Parietal lobe (tissue), 1 donor: ENCODE results near the gene LRRTM2. TPM values are rescaled to one million over a fixed set of nuclear protein-coding genes. Genes with fewer than 3 reads are reported as not detected.

Source experiments
- total RNA-seq: library from RNA; depleted of rRNA; stranded (reverse); fragments of >200 nt; gene quantifications from one replicate; pipeline ENCODE4 v1.2.3, GENCODE V29; 2014

The LRRTM2 gene, protein sequence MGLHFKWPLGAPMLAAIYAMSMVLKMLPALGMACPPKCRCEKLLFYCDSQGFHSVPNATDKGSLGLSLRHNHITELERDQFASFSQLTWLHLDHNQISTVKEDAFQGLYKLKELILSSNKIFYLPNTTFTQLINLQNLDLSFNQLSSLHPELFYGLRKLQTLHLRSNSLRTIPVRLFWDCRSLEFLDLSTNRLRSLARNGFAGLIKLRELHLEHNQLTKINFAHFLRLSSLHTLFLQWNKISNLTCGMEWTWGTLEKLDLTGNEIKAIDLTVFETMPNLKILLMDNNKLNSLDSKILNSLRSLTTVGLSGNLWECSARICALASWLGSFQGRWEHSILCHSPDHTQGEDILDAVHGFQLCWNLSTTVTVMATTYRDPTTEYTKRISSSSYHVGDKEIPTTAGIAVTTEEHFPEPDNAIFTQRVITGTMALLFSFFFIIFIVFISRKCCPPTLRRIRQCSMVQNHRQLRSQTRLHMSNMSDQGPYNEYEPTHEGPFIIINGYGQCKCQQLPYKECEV
- 90.5 TPM for total RNA-seq

DNA sequence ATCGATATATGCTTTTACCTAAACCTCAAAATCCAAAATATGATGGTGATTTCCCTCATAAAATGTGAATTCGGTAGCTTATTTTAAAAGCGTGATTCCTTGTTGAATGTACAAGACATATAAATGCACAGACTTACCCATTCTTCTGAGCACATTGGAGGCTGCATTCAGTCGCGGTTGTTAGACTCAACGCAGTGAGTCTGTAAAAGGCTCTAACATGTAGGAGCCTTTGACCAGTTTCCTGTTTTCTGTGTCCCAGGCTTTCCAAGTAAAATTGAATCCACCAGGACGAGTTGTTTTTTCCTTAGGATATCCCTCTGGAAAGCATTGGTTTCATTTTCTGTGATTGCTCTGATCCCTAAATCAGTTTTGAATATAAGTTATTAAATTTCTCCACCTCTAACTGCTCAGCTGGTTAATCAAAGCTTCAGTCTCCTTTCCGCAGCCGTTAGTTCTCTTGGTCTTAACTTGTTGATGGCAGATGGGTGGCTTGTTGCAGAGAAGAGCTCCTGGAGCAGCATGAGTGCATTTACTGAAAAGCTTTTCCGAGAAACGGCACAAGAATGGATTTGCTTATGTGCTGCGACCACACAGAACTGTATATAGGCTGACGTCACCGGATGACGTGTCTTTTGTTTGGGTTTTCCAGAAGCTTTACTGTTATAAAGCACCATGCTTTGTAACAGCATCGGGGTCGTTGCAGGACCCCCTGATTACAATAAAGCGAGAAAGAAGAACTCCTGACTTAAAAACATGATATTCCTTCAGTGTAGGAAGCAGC, at the start of gene LRRTM2:
LRRTM2 (minus strand) TSS at position 565 of the 781 bp plus-strand sequence; CDS start at position 141, 424 bp downstream.

Other genes with a start within 250 kb of the LRRTM2 start
- 261 TPM for gene CTNNA1, start 121.9 kb downstream of the LRRTM2 start, total RNA-seq